Astrocyte of the cerebellum (primary cell): Measurements from ENCODE around the gene MBD2.

ENCODE experiments used
- DNase-seq: peaks from one replicate; pipeline ENCODE4 v3.0.0-alpha.2; 2011; ENCODE audit warnings: low read depth
- H3K4me3 ChIP-seq: 2 replicates; pipeline ENCODE4 v1.5.1; 2011; ENCODE audit warnings: mild to moderate bottlenecking, low read depth, low read length, moderate library complexity
- CTCF ChIP-seq: IDR thresholded peaks from 2 replicates; pipeline ENCODE4 v1.5.1; 2012; ENCODE audit warnings: low read length, low read depth, moderate library complexity, mild to moderate bottlenecking; ENCODE audit errors: missing control alignments
- in situ Hi-C: cut with HindIII; loops from 2 replicates; pipeline ENCODE4 v1.10.0; 2017; ENCODE audit warnings: low sequenced_read_pairs

The MBD2 gene

GRCh38 chr18:54109131-54109683, 115.3 kb downstream of the MBD2 start:
- in situ Hi-C loops, result no loop called here
- no peak for TF ChIP-seq CTCF
- no peak overlapping the region for H3K4me3 ChIP-seq
- DNase-seq, result no peak

- DNase-seq, result no peak
- in situ Hi-C loops, result no loop called here
- no peak for TF ChIP-seq CTCF
- no peak overlapping the region for H3K4me3 ChIP-seq
Measured at GRCh38 chr18:54102123-54102522, 122.3 kb downstream of the MBD2 start.
